PC-9 (cell line): ENCODE measurements around the gene GPR150. TPM values are rescaled to one million over a fixed set of nuclear protein-coding genes. Genes with fewer than 3 reads are reported as not detected.
A peak's percentile ranks its signal among the peaks of the same experiment; 100 is the strongest.

Experiments used
- BruUV-seq: library from RNA; stranded (reverse); fragments of 400-500 nt; replicated peaks from 2 replicates; lab custom pipeline; 2021; lab: Mats Ljungman, UMichigan
- CTCF ChIA-PET: fragments of 300-600 bp; sonication (Branson Sonifier 250); formaldehyde crosslinking; loops from one replicate; lab custom pipeline; 2022; ENCODE audit warnings: antibody characterized with exemption; lab: Charles Lee
- POLR2A ChIA-PET: fragments of 300-600 bp; sonication (Branson Sonifier 250); formaldehyde crosslinking; loops from one replicate; lab custom pipeline; 2022; ENCODE audit warnings: antibody characterized with exemption; ENCODE audit not compliant: unreplicated experiment; lab: Charles Lee
- DNase-seq, 2 experiments: peaks; one replicate each; pipeline versions ENCODE4 v3.0.0 to v3.0.0-alpha.2; 2015 to 2022; ENCODE audit warnings: mixed read lengths in 1 of 2
- H2AFZ ChIP-seq: fragments of 200-600 bp; sonication (generic); 2 replicates; pipeline ENCODE4 v1.8.1; 2017; ENCODE audit warnings: antibody characterized with exemption
- H3F3A ChIP-seq: fragments of 200-600 bp; sonication (generic); 2 replicates; pipeline ENCODE4 v1.8.1; 2017; ENCODE audit warnings: antibody characterized with exemption, mild to moderate bottlenecking, low read depth; ENCODE audit not compliant: insufficient read depth
- H3K27ac ChIP-seq: fragments of 200-600 bp; sonication (generic); 2 replicates; pipeline ENCODE4 v1.6.1; 2016; ENCODE audit warnings: mixed run types
- H3K27me3 ChIP-seq: fragments of 200-600 bp; sonication (generic); 2 replicates; pipeline ENCODE4 v1.6.1; 2016; ENCODE audit warnings: low read depth, mixed run types; ENCODE audit not compliant: insufficient read depth
- H3K36me3 ChIP-seq: fragments of 200-600 bp; sonication (generic); 2 replicates; pipeline ENCODE4 v1.6.1; 2016; ENCODE audit warnings: low read depth, mixed run types
- H3K4me1 ChIP-seq: fragments of 200-600 bp; sonication (generic); replicated peaks from 2 replicates; pipeline ENCODE4 v1.6.1; 2016; ENCODE audit warnings: mixed run types; ENCODE audit not compliant: insufficient read depth
- H3K4me2 ChIP-seq: fragments of 200-600 bp; sonication (generic); 2 replicates; pipeline ENCODE4 v1.6.1; 2017; ENCODE audit warnings: mixed run types
- H3K4me3 ChIP-seq: fragments of 200-600 bp; sonication (generic); 2 replicates; pipeline ENCODE4 v1.6.1; 2016; ENCODE audit warnings: mixed run types
- H3K79me2 ChIP-seq: fragments of 200-600 bp; sonication (generic); 2 replicates; pipeline ENCODE4 v1.6.1; 2017; ENCODE audit warnings: low read depth, mixed run types
- H3K9me2 ChIP-seq: fragments of 200-600 bp; sonication (generic); 2 replicates; pipeline ENCODE4 v1.8.1; 2017; ENCODE audit warnings: mild to moderate bottlenecking; ENCODE audit not compliant: insufficient read depth
- H3K9me3 ChIP-seq: fragments of 200-600 bp; sonication (generic); 2 replicates; pipeline ENCODE4 v1.8.1; 2016; ENCODE audit warnings: low read depth; ENCODE audit not compliant: insufficient read depth
- H4K20me1 ChIP-seq: fragments of 200-600 bp; sonication (generic); 2 replicates; pipeline ENCODE4 v1.8.1; 2017; ENCODE audit not compliant: insufficient read depth
- EZH2 ChIP-seq: fragments of 200-600 bp; sonication (generic); IDR thresholded peaks from 2 replicates; pipeline ENCODE4 v1.8.0; 2017; ENCODE audit warnings: antibody characterized with exemption, low read depth
- intact Hi-C: fragments of 100-400 bp; cut with micrococcal nuclease; formaldehyde crosslinking; loops from one replicate; pipeline ENCODE4 v1.10.0; 2022; ENCODE audit not compliant: unreplicated experiment
- total RNA-seq: library from RNA; stranded (reverse); gene quantifications from 2 replicates; pipeline ENCODE4 v1.2.3, GENCODE V29; 2021
- TF ChIP-seq, protein P1 (sequence below): fragments of 200-600 bp; sonication (generic); conservative IDR thresholded peaks from 2 replicates; pipeline ENCODE4 v1.6.1; 2017; ENCODE audit warnings: mixed run types, antibody characterized with exemption, mild to moderate bottlenecking, moderate library complexity

Gene GPR150
- total RNA-seq, 1 experiment from 2014 or later: 0.17 TPM

DNA sequence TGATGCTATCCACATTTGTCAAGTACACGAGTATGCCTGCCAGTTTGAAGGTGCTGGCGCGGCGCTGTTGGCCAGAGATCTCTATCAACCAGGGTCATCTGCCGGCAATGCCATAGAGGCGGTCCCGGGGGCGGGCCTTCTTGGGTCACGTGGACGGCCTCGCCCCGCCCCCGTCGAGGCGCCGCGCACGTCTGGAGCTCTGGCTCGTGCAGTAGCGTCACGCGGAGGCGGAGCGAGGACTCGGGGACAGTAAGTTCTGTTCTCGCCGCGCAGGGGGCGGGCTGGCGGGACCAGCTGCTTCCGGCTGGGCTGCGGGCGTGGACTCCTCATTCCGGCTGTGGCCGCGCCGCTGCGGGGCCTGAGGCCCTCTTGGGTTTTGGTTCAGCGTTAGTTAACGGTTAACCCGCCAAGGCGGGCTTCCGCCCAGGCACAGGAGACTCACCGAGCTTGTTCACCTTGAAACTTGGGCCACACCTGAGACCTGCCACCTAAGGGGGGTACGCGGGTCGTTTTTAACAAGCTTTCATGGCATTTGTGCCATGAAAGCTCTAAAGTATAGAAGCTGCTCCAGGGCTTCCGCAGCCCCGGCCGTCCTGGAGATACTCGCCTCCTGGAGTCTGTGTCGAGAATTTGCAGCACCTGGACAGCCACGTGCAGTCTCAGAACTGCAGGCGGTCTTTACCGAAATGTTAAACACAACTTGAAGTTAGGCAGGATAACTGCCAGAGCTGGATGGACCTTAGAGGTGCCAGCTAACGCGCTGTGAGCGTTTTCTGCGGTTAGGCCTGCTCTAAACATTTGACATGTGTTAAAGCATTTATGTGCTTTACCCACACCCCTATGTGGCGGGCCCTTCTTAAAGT, 26.9 kb downstream of the GPR150 start, which contains the start of gene RFESD:
TSS of gene RFESD (plus strand) at position 209 of the 863 bp plus-strand sequence. CDS start 5,495 bp downstream, outside the sequence.
- Histone ChIP-seq H3K4me2 (peak within 1 kb of the TSS; percentile 99), H3F3A (peaks cover 29% of the 10 kb centered on the region), H3K27me3 (no peaks in the 10 kb centered on the region), H3K9me3 (no peaks in the 10 kb centered on the region), H4K20me1 (no peaks in the 10 kb centered on the region), H3K9me2 (0 out of 2 replicates have a peak, but pooled peaks cover 3% of the 10 kb centered on the region), H3K79me2 (no peaks in the 10 kb centered on the region), H3K27ac (peak within 1 kb of the TSS; percentile 75), H3K36me3 (no peaks in the 10 kb centered on the region), H2AFZ (peak within 1 kb of the TSS; percentile 99), H3K4me1 (peaks cover 16% of the 10 kb centered on the region), H3K4me3 (peak within 1 kb of the TSS; percentile 89)
- CTCF ChIA-PET: interaction anchor here (0.6 to 1.0 kb wide), 5 partner anchors 51 to 197 kb away, joined by 3 to 6 read pairs (median 5); no protein-coding TSS in a partner anchor
- TF ChIP-seq, protein P1, sequence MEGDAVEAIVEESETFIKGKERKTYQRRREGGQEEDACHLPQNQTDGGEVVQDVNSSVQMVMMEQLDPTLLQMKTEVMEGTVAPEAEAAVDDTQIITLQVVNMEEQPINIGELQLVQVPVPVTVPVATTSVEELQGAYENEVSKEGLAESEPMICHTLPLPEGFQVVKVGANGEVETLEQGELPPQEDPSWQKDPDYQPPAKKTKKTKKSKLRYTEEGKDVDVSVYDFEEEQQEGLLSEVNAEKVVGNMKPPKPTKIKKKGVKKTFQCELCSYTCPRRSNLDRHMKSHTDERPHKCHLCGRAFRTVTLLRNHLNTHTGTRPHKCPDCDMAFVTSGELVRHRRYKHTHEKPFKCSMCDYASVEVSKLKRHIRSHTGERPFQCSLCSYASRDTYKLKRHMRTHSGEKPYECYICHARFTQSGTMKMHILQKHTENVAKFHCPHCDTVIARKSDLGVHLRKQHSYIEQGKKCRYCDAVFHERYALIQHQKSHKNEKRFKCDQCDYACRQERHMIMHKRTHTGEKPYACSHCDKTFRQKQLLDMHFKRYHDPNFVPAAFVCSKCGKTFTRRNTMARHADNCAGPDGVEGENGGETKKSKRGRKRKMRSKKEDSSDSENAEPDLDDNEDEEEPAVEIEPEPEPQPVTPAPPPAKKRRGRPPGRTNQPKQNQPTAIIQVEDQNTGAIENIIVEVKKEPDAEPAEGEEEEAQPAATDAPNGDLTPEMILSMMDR: peak; percentile 36; the same call in 1 of the 2 replicates
- TF ChIP-seq EZH2: no peak
- POLR2A ChIA-PET: interaction anchor here (0.5 to 1.2 kb wide), 7 partner anchors 26 to 446 kb away, joined by 3 to 5 read pairs (median 4); partner anchors contain the start of gene RHOBTB3
- intact Hi-C loops: loop anchor here (2.0 to 10.0 kb wide), 5 partner anchors 66 to 1531 kb away; partner anchors contain the start of genes ARSK, ELL2, RHOBTB3 and SKIC3
- BruUV-seq: TSS peak; percentile 94
- DNase-seq: peak; percentile 88 to 93

DNA sequence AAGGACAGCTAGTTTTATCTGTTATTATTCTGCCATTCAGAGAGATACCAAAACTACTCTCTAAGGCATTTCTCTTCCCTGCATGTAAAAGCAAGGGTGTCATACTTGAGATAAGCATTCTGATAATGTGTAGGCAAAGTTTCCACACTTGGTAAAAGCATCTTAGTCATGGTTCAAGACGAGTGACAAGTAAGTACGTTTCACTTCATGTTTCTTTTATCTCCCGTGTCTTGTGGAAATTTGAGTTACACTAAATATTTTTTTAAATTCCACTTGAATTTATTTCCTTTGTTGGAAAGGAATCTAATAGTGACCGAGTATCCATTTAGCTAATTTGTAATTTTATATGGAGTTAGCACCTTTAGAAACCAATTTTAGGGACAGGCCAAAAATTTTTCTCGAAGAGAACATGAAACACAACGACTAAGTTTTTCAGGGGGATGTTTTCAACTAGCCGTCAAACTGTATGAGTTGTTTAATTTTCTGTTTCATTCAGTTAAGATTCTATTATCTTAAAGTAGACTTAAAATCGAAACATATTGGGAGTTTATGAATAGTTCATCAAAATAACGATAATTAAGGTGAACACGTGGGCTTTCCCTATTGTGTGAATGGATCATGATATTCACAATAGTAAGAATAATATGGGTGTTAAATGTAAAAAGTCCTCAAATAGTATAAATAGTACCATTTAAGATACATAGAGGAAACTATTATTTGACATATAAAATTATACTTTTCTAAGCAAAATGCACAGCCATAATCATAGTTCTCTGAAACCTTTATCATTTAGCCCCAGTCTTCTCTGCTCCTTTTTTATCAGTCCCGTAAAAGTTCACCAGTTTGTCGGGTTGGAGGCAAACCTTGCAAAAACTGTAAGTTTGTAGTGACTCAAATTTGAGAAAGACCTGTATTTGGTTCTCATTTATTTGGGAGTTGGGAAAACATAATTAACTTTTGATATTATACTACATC, 28.3 kb downstream of the GPR150 start:
- no peaks in the 10 kb centered on the region for H3K36me3 ChIP-seq
- H3K9me3 ChIP-seq: no peaks in the 10 kb centered on the region
- H3K4me3 ChIP-seq: peak overlapping the region; percentile 89; the same call in 1 of the 2 replicates
- H3K27ac ChIP-seq: peak overlapping the region; percentile 75
- CTCF ChIA-PET: interaction anchor here (0.6 to 1.0 kb wide), 3 partner anchors 57 to 1006 kb away, joined by 3 to 16 read pairs (median 6); no protein-coding TSS in a partner anchor
- H3F3A ChIP-seq: peaks cover 29% of the 10 kb centered on the region
- H4K20me1 ChIP-seq: no peaks in the 10 kb centered on the region
- DNase-seq: no peak
- TF ChIP-seq, protein P1: no peak
- TF ChIP-seq EZH2: no peak
- peak overlapping the region; percentile 99 for H2AFZ ChIP-seq
- H3K27me3 ChIP-seq: no peaks in the 10 kb centered on the region
- BruUV-seq: no TSS peak
- H3K4me1 ChIP-seq: peaks cover 16% of the 10 kb centered on the region
- 0 out of 2 replicates have a peak, but pooled peaks cover 5% of the 10 kb centered on the region for H3K9me2 ChIP-seq
- no peaks in the 10 kb centered on the region for H3K79me2 ChIP-seq
- peak overlapping the region; percentile 99 for H3K4me2 ChIP-seq
- POLR2A ChIA-PET: interaction anchor here (1.2 kb wide), 1 partner anchor 83 kb away, joined by 3 read pairs; the partner anchor contains the start of gene RHOBTB3
- intact Hi-C loops: loop anchor here (2.0 to 10.0 kb wide), 5 partner anchors 65 to 1529 kb away; partner anchors contain the start of genes ARSK, ELL2, RHOBTB3 and SKIC3
